Activated CD4-positive, alpha-beta T cell treated with anti-CD3 and anti-CD28 coated beads for 36 hours (primary cell): ENCODE measurements around the gene P2RY6. TPM values are rescaled to one million over a fixed set of nuclear protein-coding genes. Genes with fewer than 3 reads are reported as not detected.
"Not testable (repeated sequence)": the region's sequence is repeated elsewhere in the genome, so short reads cannot be mapped to it uniquely, and the experiment has no call there.

Experiments used
- ATAC-seq: fragments of 200-7000 bp; cut with Tn5 transposase; one replicate; pipeline ENCODE4 v1.10.0; 2021; ENCODE audit warnings: mild to moderate bottlenecking, moderate library complexity
- CTCF ChIA-PET: fragments of 350-600 bp; sonication (Branson Sonifier 250); formaldehyde crosslinking; loops from one replicate; lab custom pipeline; 2021; ENCODE audit warnings: antibody characterized with exemption; lab: Charles Lee
- POLR2A ChIA-PET: fragments of 350-600 bp; sonication (Branson Sonifier 250); formaldehyde crosslinking; loops from one replicate; lab custom pipeline; 2021; ENCODE audit warnings: antibody characterized with exemption, inconsistent platforms; lab: Charles Lee
- DNase-seq: peaks from one replicate; pipeline ENCODE4 v3.0.0-alpha.2; 2020
- H3K27ac Mint-ChIP-seq: one replicate; pipeline ENCODE4 v1.8.0; 2021; ENCODE audit warnings: mixed read lengths
- H3K27me3 Mint-ChIP-seq: one replicate; pipeline ENCODE4 v1.8.0; 2021; ENCODE audit warnings: mixed read lengths
- H3K36me3 Mint-ChIP-seq: one replicate; pipeline ENCODE4 v1.8.0; 2021; ENCODE audit warnings: low read depth, mixed read lengths
- H3K4me1 Mint-ChIP-seq: one replicate; pipeline ENCODE4 v1.8.0; 2021; ENCODE audit warnings: mixed read lengths
- H3K4me3 Mint-ChIP-seq: one replicate; pipeline ENCODE4 v1.8.0; 2021; ENCODE audit warnings: mild to moderate bottlenecking, moderate library complexity, mixed read lengths
- H3K9me3 Mint-ChIP-seq: one replicate; pipeline ENCODE4 v1.8.0; 2021; ENCODE audit warnings: low read depth, mixed read lengths
- intact Hi-C, 2 experiments: fragments of 100-400 bp; cut with DNase I in 1 of 2; cut with micrococcal nuclease in 1 of 2; formaldehyde crosslinking; loops; one replicate each; pipeline versions ENCODE4 v1.14.2 to v1.15.1; 2022 to 2024; cut with DNase I, micrococcal nuclease
- total RNA-seq, 2 experiments: library from RNA; stranded (reverse); gene quantifications; one replicate each; pipeline ENCODE4 v1.2.3, GENCODE V29; 2021

The P2RY6 gene
- total RNA-seq, 2 experiments from 2014 or later, result not detected

- Mint-ChIP-seq H3K4me3 (no peak overlapping the region), H3K27me3 (no peaks in the 10 kb centered on the region), H3K36me3 (no peaks in the 10 kb centered on the region), H3K9me3 (no peaks in the 10 kb centered on the region), H3K27ac (no peak overlapping the region), H3K4me1 (no peaks in the 10 kb centered on the region)
- ATAC-seq, result no peak
- ChIA-PET CTCF (no interaction called here), POLR2A (no interaction called here)
- intact Hi-C loops, result no loop called here
- peak; percentile 2 for DNase-seq
These were observed 41.2 kb upstream of the P2RY6 start for GRCh38 chr11:73230931-73231330.

- H3K27me3 Mint-ChIP-seq, H3K4me1 Mint-ChIP-seq, H3K4me3 Mint-ChIP-seq, intact Hi-C loops, H3K36me3 Mint-ChIP-seq, H3K9me3 Mint-ChIP-seq, H3K27ac Mint-ChIP-seq, DNase-seq, ATAC-seq, POLR2A ChIA-PET: not testable (repeated sequence)
- CTCF ChIA-PET, result interaction anchor here (0.7 to 2.0 kb wide), 2 partner anchors 12 to 54 kb away, joined by 3 to 8 read pairs; no protein-coding TSS in a partner anchor
These were observed 39.7 kb upstream of the P2RY6 start for GRCh38 chr11:73232487-73232886.

GRCh38 chr11:73233211-73233610 lies 38.9 kb upstream of the P2RY6 start:
- no peaks in the 10 kb centered on the region for H3K9me3 Mint-ChIP-seq
- intact Hi-C loops, result no loop called here
- ATAC-seq, result no peak
- H3K4me1 Mint-ChIP-seq, result no peaks in the 10 kb centered on the region
- no peak for DNase-seq
- H3K36me3 Mint-ChIP-seq, result no peaks in the 10 kb centered on the region
- no peak overlapping the region for H3K4me3 Mint-ChIP-seq
- H3K27ac Mint-ChIP-seq, result no peak overlapping the region
- no peaks in the 10 kb centered on the region for H3K27me3 Mint-ChIP-seq
- ChIA-PET CTCF (interaction anchor here (0.6 to 2.0 kb wide), 5 partner anchors 9 to 332 kb away, joined by 3 to 8 read pairs (median 4); no protein-coding TSS in a partner anchor), POLR2A (interaction anchor here (0.6 kb wide), 1 partner anchor 21 kb away, joined by 3 read pairs; no protein-coding TSS in a partner anchor)

GRCh38 chr11:73233692-73234470 lies 38.3 kb upstream of the P2RY6 start:
- Mint-ChIP-seq H3K36me3 (no peaks in the 10 kb centered on the region), H3K4me1 (no peaks in the 10 kb centered on the region), H3K9me3 (no peaks in the 10 kb centered on the region), H3K27me3 (no peaks in the 10 kb centered on the region), H3K4me3 (no peak overlapping the region), H3K27ac (no peak overlapping the region)
- no peak for ATAC-seq
- ChIA-PET POLR2A (no interaction called here), CTCF (interaction anchor here (0.7 to 2.0 kb wide), 4 partner anchors 8 to 333 kb away, joined by 3 to 8 read pairs (median 6); no protein-coding TSS in a partner anchor)
- intact Hi-C loops, result no loop called here
- DNase-seq, result no peak

- no peaks in the 10 kb centered on the region for H3K36me3 Mint-ChIP-seq
- H3K27me3 Mint-ChIP-seq, result no peaks in the 10 kb centered on the region
- ATAC-seq (no peak), DNase-seq (no peak)
- H3K9me3 Mint-ChIP-seq, result no peaks in the 10 kb centered on the region
- ChIA-PET POLR2A (no interaction called here), CTCF (interaction anchor here (1.3 to 2.0 kb wide), 2 partner anchors 10 to 49 kb away, joined by 7 to 8 read pairs; no protein-coding TSS in a partner anchor)
- H3K4me1 Mint-ChIP-seq, result no peaks in the 10 kb centered on the region
- no peak overlapping the region for H3K27ac Mint-ChIP-seq
- intact Hi-C loops, result no loop called here
- no peak overlapping the region for H3K4me3 Mint-ChIP-seq
These were observed 37.5 kb upstream of the P2RY6 start for GRCh38 chr11:73234471-73235181.

- POLR2A ChIA-PET, result no interaction called here
These were observed 36.8 kb upstream of the P2RY6 start for GRCh38 chr11:73235236-73235786.

GRCh38 chr11:73236205-73236765 lies 35.9 kb upstream of the P2RY6 start:
- intact Hi-C loops, result no loop called here
- POLR2A ChIA-PET, result interaction anchor here (0.6 kb wide), 1 partner anchor 302 kb away, joined by 3 read pairs; no protein-coding TSS in a partner anchor
- no peaks in the 10 kb centered on the region for H3K9me3 Mint-ChIP-seq

More at GRCh38 chr11:73235236-73235786, 36.8 kb upstream of the P2RY6 start:
- intact Hi-C loops, result no loop called here
- Mint-ChIP-seq H3K36me3 (no peaks in the 10 kb centered on the region), H3K4me3 (no peak overlapping the region), H3K4me1 (no peaks in the 10 kb centered on the region), H3K9me3 (no peaks in the 10 kb centered on the region), H3K27ac (no peak overlapping the region), H3K27me3 (no peaks in the 10 kb centered on the region)
- CTCF ChIA-PET, result interaction anchor here (0.9 to 1.8 kb wide), 7 partner anchors 16 to 510 kb away, joined by 5 to 7 read pairs (median 5); no protein-coding TSS in a partner anchor
- no peak for DNase-seq
- no peak for ATAC-seq

GRCh38 chr11:73236854-73237253 lies 35.3 kb upstream of the P2RY6 start:
- H3K27ac Mint-ChIP-seq, result no peak overlapping the region
- peak; percentile 73 for DNase-seq
- H3K9me3 Mint-ChIP-seq, result no peaks in the 10 kb centered on the region
- no peaks in the 10 kb centered on the region for H3K27me3 Mint-ChIP-seq
- intact Hi-C loops, result loop anchor here in 1 of 2 experiments (1.0 kb wide), 1 partner anchor 52 kb away; no protein-coding TSS in a partner anchor
- ChIA-PET POLR2A (no interaction called here), CTCF (interaction anchor here (0.7 to 1.8 kb wide), 8 partner anchors 18 to 789 kb away, joined by 3 to 7 read pairs (median 4); no protein-coding TSS in a partner anchor)
- H3K4me3 Mint-ChIP-seq, result no peak overlapping the region
- H3K36me3 Mint-ChIP-seq, result no peaks in the 10 kb centered on the region
- no peaks in the 10 kb centered on the region for H3K4me1 Mint-ChIP-seq
- peak; percentile 91 for ATAC-seq

More at GRCh38 chr11:73236205-73236765, 35.9 kb upstream of the P2RY6 start:
- Mint-ChIP-seq H3K4me1 (no peaks in the 10 kb centered on the region), H3K36me3 (no peaks in the 10 kb centered on the region), H3K27me3 (no peaks in the 10 kb centered on the region), H3K27ac (no peak overlapping the region), H3K4me3 (no peak overlapping the region)
- no peak for ATAC-seq
- CTCF ChIA-PET, result interaction anchor here (0.6 to 1.8 kb wide), 12 partner anchors 17 to 1114 kb away, joined by 3 to 7 read pairs (median 5); no protein-coding TSS in a partner anchor
- no peak for DNase-seq

- no peak for ATAC-seq
- intact Hi-C loops, result loop anchor here in 1 of 2 experiments (1.0 kb wide), 1 partner anchor 52 kb away; no protein-coding TSS in a partner anchor
- no peaks in the 10 kb centered on the region for H3K27me3 Mint-ChIP-seq
- H3K27ac Mint-ChIP-seq, result no peak overlapping the region
- DNase-seq, result no peak
- peaks cover 2% of the 10 kb centered on the region for H3K4me1 Mint-ChIP-seq
- H3K9me3 Mint-ChIP-seq, result no peaks in the 10 kb centered on the region
- ChIA-PET CTCF (interaction anchor here (0.6 to 1.7 kb wide), 7 partner anchors 17 to 1097 kb away, joined by 3 to 7 read pairs (median 4); no protein-coding TSS in a partner anchor), POLR2A (no interaction called here)
- no peaks in the 10 kb centered on the region for H3K36me3 Mint-ChIP-seq
- H3K4me3 Mint-ChIP-seq, result no peak overlapping the region
These were observed 34.5 kb upstream of the P2RY6 start for GRCh38 chr11:73237471-73238290.

GRCh38 chr11:73239111-73239521 lies 33.0 kb upstream of the P2RY6 start:
- H3K36me3 Mint-ChIP-seq, result no peaks in the 10 kb centered on the region
- peaks cover 2% of the 10 kb centered on the region for H3K4me1 Mint-ChIP-seq
- H3K9me3 Mint-ChIP-seq, result no peaks in the 10 kb centered on the region
- intact Hi-C loops, result no loop called here
- no peak overlapping the region for H3K4me3 Mint-ChIP-seq
- DNase-seq (no peak), ATAC-seq (no peak)
- H3K27me3 Mint-ChIP-seq, result no peaks in the 10 kb centered on the region
- ChIA-PET POLR2A (no interaction called here), CTCF (interaction anchor here (0.7 to 1.8 kb wide), 3 partner anchors 53 to 514 kb away, joined by 3 to 6 read pairs (median 5); no protein-coding TSS in a partner anchor)
- H3K27ac Mint-ChIP-seq, result no peak overlapping the region
